K562 (cell line): Measurements from ENCODE around the gene NDP. TPM values are rescaled to one million over a fixed set of nuclear protein-coding genes. Genes with fewer than 3 reads are reported as not detected.

Experiments used
- ATAC-seq: fragments of 200-7000 bp; cut with Tn5 transposase; 3 replicates; pipeline ENCODE4 v1.9.1; 2020; ENCODE audit warnings: moderate library complexity
- BruUV-seq: library from RNA; stranded (reverse); fragments of 400-500 nt; replicated peaks from 2 replicates; lab custom pipeline; 2021; lab: Mats Ljungman, UMichigan
- CTCF ChIA-PET: fragments of 300-600 bp; formaldehyde crosslinking; extraction: SDS; loops from one replicate; lab custom pipeline; 2021; ENCODE audit warnings: low intra/inter-chr PET ratio; lab: Yijun Ruan, JAX
- POLR2A ChIA-PET: fragments of 300-600, 350-650 bp; sonication (Branson Sonifier 250); formaldehyde crosslinking; extraction: SDS; loops from one replicate; lab custom pipeline; 2021; ENCODE audit warnings: antibody characterized with exemption, inconsistent platforms; lab: Yijun Ruan, JAX
- DNase-seq, 4 experiments: peaks; one replicate each; pipeline versions ENCODE4 v3.0.0 to v3.0.0-alpha.2; 2011 to 2018; ENCODE audit warnings: low spot score in 3 of 4, mixed read lengths in 3 of 4; ENCODE audit errors: extremely low read depth in 1 of 4
- FAIRE-seq: peaks from 2 replicates; lab custom pipeline; 2011; peaks lifted over from hg19 to GRCh38; lab: Jason Lieb, UNC
- H2AFZ ChIP-seq: 2 replicates; pipeline ENCODE4 v1.6.0; 2011; ENCODE audit warnings: low read depth, low read length, control low read depth, inconsistent platforms
- H3K27ac ChIP-seq: fragments of 200-600 bp; 3 replicates; pipeline ENCODE4 v1.8.0; 2011; ENCODE audit warnings: low read depth, mild to moderate bottlenecking, control low read depth, inconsistent platforms, low read length, moderate library complexity, mixed read lengths; ENCODE audit errors: extremely low read depth
- H3K27me3 ChIP-seq, 2 experiments: fragments of 300-600 bp in 1 of 2; 2 replicates in 1 of 2; 3 replicates in 1 of 2; pipeline versions ENCODE4 v1.6.0 to v1.8.0; 2011; ENCODE audit warnings: inconsistent platforms in 2 of 2, low read length in 2 of 2, mild to moderate bottlenecking in 1 of 2, mixed read lengths in 1 of 2, moderate library complexity in 1 of 2; ENCODE audit not compliant: control insufficient read depth in 2 of 2, insufficient read depth in 2 of 2
- H3K36me3 ChIP-seq: fragments of 300-600 bp; 3 replicates; pipeline ENCODE4 v1.8.0; 2011; ENCODE audit warnings: mild to moderate bottlenecking, low read length, inconsistent platforms; ENCODE audit not compliant: control insufficient read depth, insufficient read depth
- H3K4me1 ChIP-seq, 2 experiments: fragments of 200-600 bp in 1 of 2; replicated peaks in 1 of 2; 2 replicates in 1 of 2; 3 replicates in 1 of 2; pipeline versions ENCODE4 v1.5.1 to v1.8.0; 2011; ENCODE audit warnings: inconsistent platforms in 2 of 2, low read length in 2 of 2, mild to moderate bottlenecking in 1 of 2, mixed read lengths in 1 of 2, moderate library complexity in 1 of 2; ENCODE audit not compliant: control insufficient read depth in 2 of 2, insufficient read depth in 2 of 2
- H3K4me2 ChIP-seq: 2 replicates; pipeline ENCODE4 v1.6.1; 2011; ENCODE audit warnings: low read length, control low read depth, inconsistent platforms, mixed read lengths; ENCODE audit not compliant: insufficient read depth
- H3K4me3 ChIP-seq: fragments of 200-600 bp; sonication (generic), shearing (Covaris generic); 2 replicates; pipeline ENCODE4 v1.5.1; 2016; ENCODE audit warnings: control low read depth, inconsistent platforms
- H3K79me2 ChIP-seq: fragments of 200-600 bp; 3 replicates; pipeline ENCODE4 v1.8.0; 2011; ENCODE audit warnings: low read length, inconsistent platforms; ENCODE audit not compliant: control insufficient read depth, insufficient read depth
- H3K9ac ChIP-seq, 2 experiments: 2 replicates each; pipeline versions ENCODE4 v1.6.0 to v1.6.1; 2011; ENCODE audit warnings: low read depth in 2 of 2, low read length in 2 of 2, control low read depth in 1 of 2, inconsistent platforms in 1 of 2, mild to moderate bottlenecking in 1 of 2, mixed read lengths in 1 of 2; ENCODE audit not compliant: insufficient read depth in 1 of 2
- H3K9me1 ChIP-seq: one replicate; pipeline ENCODE4 v1.6.0; 2011; ENCODE audit warnings: inconsistent platforms, mild to moderate bottlenecking, low read length, moderate library complexity; ENCODE audit not compliant: control insufficient read depth, insufficient read depth
- H3K9me3 ChIP-seq: replicated peaks from 2 replicates; pipeline ENCODE4 v1.5.1; 2011; ENCODE audit warnings: low read depth, low read length, inconsistent platforms; ENCODE audit not compliant: control insufficient read depth, insufficient read depth
- H4K20me1 ChIP-seq: replicated peaks from 2 replicates; pipeline ENCODE4 v1.6.1; 2011; ENCODE audit warnings: low read length, inconsistent platforms, mixed read lengths; ENCODE audit not compliant: control insufficient read depth, insufficient read depth
- CBFA2T2 ChIP-seq: fragments of 450-650 bp; conservative IDR thresholded peaks from 2 replicates; pipeline ENCODE4 v1.6.1; 2017; ENCODE audit warnings: mild to moderate bottlenecking
- HSF4 ChIP-seq: fragments of 250-450 bp; sonication (Bioruptor Pico); IDR thresholded peaks from 2 replicates; pipeline ENCODE4 v2.1.2; 2022; ENCODE audit warnings: mild to moderate bottlenecking, moderate library complexity, borderline replicate concordance
- RAD21 ChIP-seq, 2 experiments: fragments of 250-450 bp in 1 of 2; fragments of 450-650 bp in 1 of 2; sonication (Bioruptor Pico) in 1 of 2; formaldehyde crosslinking in 1 of 2; IDR thresholded peaks in 1 of 2; conservative IDR thresholded peaks in 1 of 2; 2 replicates each; pipeline versions ENCODE4 v1.4.0 to v1.8.0; 2020 to 2022; ENCODE audit warnings: mild to moderate bottlenecking in 2 of 2, moderate library complexity in 1 of 2
- WGBS: fragments of 100-300 bp; shearing (Covaris generic); methylation state at CpG from one replicate; pipeline ENCODE4 v1.1.6; 2016; ENCODE audit warnings: low coverage, mixed read lengths; ENCODE audit not compliant: insufficient coverage; ENCODE audit errors: missing lambda C conversion rate; 5-methylcytosine and 5-hydroxymethylcytosine counted together
- in situ Hi-C: fragments of 300-500 bp; cut with MboI; formaldehyde crosslinking; loops from 4 replicates; pipeline ENCODE4 v1.15.0; 2018; ENCODE audit warnings: inconsistent platforms, mixed read lengths
- intact Hi-C: fragments of 100-400 bp; cut with micrococcal nuclease; formaldehyde crosslinking; loops from 2 replicates; pipeline ENCODE4 v1.14.2; 2022
- polyA plus RNA-seq, 8 experiments: library from polyadenylated mRNA; depleted of rRNA in 4 of 8; stranded (reverse) in 5 of 8; unstranded in 3 of 8; fragments of >200 nt; fragmentation: Nextera tagmentation in 2 of 8; fragmentation: Illumina TruSeq in 1 of 8; extraction: Ambion mirVana in 2 of 8; extraction: Trizol in 1 of 8; gene quantifications; 2 replicates each; pipeline versions ENCODE4 v1.2.1 to v1.2.3, GENCODE V29; 2011 to 2014; ENCODE audit warnings: inconsistent platforms in 1 of 8, missing spikeins in 1 of 8
- total RNA-seq, 7 experiments: library from RNA; depleted of rRNA in 6 of 7; stranded (reverse); fragments of >200 nt in 6 of 7; fragmentation: Illumina TruSeq in 2 of 7; extraction: Trizol in 2 of 7; gene quantifications; 2 replicates each; pipeline versions ENCODE4 v1.2.1 to v1.2.3, GENCODE V29; 2011 to 2021; ENCODE audit warnings: low replicate concordance in 1 of 7
- TF ChIP-seq, protein P1 (sequence below): fragments of 250-450 bp; sonication (Bioruptor Pico); IDR thresholded peaks from 2 replicates; pipeline ENCODE4 v1.5.0; 2020; ENCODE audit warnings: mild to moderate bottlenecking

Gene NDP
- total and polyA plus RNA-seq, 9 of the 15 experiments (the other 6 are each of a cell fraction or from before 2014, with no cell fraction given) = not detected

DNA sequence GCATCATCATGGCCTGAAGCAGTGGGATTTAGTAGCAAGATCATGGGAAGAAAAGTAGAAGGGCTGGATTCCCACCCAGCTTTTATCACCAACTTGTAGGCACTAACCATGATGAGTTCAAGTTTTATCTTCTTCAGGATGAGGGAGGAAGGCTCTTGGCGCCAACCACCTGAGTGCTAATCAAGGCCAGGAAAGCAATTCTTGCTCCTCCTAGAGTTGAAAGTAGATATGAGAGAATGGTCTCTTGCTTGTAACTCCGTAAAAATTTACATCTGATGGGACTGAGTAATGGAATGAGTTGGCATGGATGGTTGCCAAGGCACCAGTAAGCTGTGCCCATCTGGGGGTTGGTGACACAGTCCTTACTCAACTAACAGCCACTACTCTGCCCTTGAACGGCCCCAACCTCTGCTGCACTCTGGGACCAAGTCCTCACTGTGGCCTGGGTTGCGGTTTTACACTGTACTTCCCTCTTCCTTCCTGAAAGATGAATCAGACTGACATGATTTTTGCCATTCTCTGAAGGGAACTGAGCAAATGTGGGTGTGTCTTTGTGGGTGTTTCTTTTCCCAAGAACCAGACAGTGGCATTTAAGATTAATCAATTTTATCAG is 39.4 kb upstream of the NDP start (continued):
- TF ChIP-seq, protein P1, sequence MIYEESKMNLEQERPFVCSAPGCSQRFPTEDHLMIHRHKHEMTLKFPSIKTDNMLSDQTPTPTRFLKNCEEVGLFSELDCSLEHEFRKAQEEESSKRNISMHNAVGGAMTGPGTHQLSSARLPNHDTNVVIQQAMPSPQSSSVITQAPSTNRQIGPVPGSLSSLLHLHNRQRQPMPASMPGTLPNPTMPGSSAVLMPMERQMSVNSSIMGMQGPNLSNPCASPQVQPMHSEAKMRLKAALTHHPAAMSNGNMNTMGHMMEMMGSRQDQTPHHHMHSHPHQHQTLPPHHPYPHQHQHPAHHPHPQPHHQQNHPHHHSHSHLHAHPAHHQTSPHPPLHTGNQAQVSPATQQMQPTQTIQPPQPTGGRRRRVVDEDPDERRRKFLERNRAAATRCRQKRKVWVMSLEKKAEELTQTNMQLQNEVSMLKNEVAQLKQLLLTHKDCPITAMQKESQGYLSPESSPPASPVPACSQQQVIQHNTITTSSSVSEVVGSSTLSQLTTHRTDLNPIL (CRISPR knock-in tag) = no peak
- TF ChIP-seq HSF4 (CRISPR knock-in tag) (no peak), RAD21 (CRISPR knock-in tag; conservative IDR thresholded peaks at IDR 0.05 in 1 of 2, IDR thresholded peaks at IDR 0.05 in 1 of 2) (no peak)

DNA sequence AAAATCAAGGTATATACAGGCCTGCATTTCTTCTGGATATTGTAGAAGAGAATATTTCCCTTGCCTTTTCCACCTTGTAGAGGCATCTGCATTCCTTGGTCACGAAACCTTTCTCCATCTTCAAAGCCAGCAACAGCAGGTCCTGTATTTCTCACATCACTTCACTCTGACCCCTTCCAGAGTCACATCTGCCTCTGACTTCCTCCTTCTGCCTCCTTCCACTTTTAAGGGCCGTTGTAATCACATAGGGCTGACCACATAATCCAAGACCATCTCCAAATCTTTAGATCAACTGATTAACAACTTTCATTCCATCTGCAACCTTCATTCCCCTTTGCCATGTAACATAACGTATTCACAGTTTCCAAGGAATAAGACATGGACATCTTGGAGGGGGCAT is 38.3 kb upstream of the NDP start:
- Histone ChIP-seq H3K79me2 (no peaks in the 10 kb centered on the region), H3K27ac (no peak overlapping the region), H3K4me1 (no peaks in the 10 kb centered on the region; a peak in 1 of 5 replicates), H3K27me3 (no peaks in the 10 kb centered on the region), H3K9ac (no peak overlapping the region), H3K4me3 (no peak overlapping the region), H2AFZ (no peak overlapping the region), H3K36me3 (no peaks in the 10 kb centered on the region), H3K9me1 (no peaks in the 10 kb centered on the region), H3K4me2 (no peak overlapping the region), H4K20me1 (no peaks in the 10 kb centered on the region), H3K9me3 (no peaks in the 10 kb centered on the region)
- intact Hi-C loops (no loop called here), in situ Hi-C loops (no loop called here)
- no peak for TF ChIP-seq CBFA2T2
- DNase-seq (no peak), ATAC-seq (no peak), FAIRE-seq (no peak)
- BruUV-seq = no TSS peak
- ChIA-PET CTCF (no interaction called here), POLR2A (no interaction called here)
- WGBS = 0% methylated on average over 3 of the region's 3 CpGs
